ENCODE data around the gene TRIM47. TPM values are rescaled to one million over a fixed set of nuclear protein-coding genes. Genes with fewer than 3 reads are reported as not detected.

Gene TRIM47
- total RNA-seq, 1 experiment from 2014 or later, result 48.3 TPM

DNA sequence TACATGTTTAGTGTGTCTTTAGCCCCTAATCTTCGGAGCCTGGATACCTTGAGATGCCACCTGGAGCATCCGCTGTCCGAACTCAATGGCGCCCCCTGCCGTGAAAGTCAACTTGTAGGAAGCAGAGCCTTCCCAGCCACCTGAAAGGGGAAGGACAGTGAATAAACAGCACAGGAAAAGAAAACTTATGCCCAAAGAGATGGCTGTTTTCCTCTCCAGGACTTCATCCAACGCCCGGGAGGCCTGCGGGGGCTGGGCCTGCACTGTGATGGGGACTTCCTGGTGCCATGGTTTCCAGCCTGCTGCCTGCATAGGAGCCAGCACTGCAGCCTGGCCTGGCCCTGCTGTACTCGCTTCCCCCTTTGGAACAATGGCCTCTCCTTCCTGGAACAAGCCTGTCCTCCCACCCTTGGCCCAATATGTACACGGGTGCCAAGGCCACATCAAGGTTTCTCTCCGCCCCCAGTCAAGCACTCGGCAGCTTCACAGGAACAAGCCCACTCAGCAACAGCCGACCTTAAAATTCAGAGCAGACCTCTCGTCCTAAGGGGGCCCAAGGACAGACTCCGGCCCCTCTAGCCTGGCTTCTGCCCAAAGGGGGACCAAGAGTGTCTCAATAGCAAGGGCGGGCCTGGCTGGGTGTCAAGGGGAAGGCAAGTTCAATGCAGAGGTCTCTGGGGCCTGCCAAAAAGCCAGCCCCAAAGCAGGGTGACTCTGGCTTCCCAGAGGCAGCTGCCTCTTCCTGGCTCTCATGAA, 29.7 kb downstream of the TRIM47 start:
- POLR2A ChIA-PET (ENCODE audit: unreplicated experiment), result no interaction called here
- BruUV-seq (replicated peaks), result no TSS peak
- H4K20me1 ChIP-seq (ENCODE audit: insufficient read depth), result peaks cover 3% of the 10 kb centered on the region; the same call in 1 of the 2 replicates
- peak; percentile 47 to 58 for DNase-seq
- H3K4me3 ChIP-seq, result no peak overlapping the region
- H3K9me2 ChIP-seq (ENCODE audit: insufficient read depth), result no peaks in the 10 kb centered on the region
- TF ChIP-seq, protein P1, sequence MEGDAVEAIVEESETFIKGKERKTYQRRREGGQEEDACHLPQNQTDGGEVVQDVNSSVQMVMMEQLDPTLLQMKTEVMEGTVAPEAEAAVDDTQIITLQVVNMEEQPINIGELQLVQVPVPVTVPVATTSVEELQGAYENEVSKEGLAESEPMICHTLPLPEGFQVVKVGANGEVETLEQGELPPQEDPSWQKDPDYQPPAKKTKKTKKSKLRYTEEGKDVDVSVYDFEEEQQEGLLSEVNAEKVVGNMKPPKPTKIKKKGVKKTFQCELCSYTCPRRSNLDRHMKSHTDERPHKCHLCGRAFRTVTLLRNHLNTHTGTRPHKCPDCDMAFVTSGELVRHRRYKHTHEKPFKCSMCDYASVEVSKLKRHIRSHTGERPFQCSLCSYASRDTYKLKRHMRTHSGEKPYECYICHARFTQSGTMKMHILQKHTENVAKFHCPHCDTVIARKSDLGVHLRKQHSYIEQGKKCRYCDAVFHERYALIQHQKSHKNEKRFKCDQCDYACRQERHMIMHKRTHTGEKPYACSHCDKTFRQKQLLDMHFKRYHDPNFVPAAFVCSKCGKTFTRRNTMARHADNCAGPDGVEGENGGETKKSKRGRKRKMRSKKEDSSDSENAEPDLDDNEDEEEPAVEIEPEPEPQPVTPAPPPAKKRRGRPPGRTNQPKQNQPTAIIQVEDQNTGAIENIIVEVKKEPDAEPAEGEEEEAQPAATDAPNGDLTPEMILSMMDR (conservative IDR thresholded peaks at IDR 0.05), result peak; percentile 81
- no peak for TF ChIP-seq EZH2 (IDR thresholded peaks at IDR 0.05; ENCODE audit: low read depth)
- CTCF ChIA-PET, result no interaction called here
- no peaks in the 10 kb centered on the region for H3K27me3 ChIP-seq (ENCODE audit: insufficient read depth, low read depth)
- peaks cover 28% of the 10 kb centered on the region for H3K79me2 ChIP-seq (ENCODE audit: low read depth)
- H3K4me1 ChIP-seq (replicated peaks; ENCODE audit: insufficient read depth), result peaks cover 55% of the 10 kb centered on the region
- H2AFZ ChIP-seq, result no peak overlapping the region
- intact Hi-C loops (cut with micrococcal nuclease; ENCODE audit: unreplicated experiment), result loop anchor here (5.0 kb wide), 1 partner anchor 134 kb away; no protein-coding TSS in a partner anchor
- no peak overlapping the region for H3K4me2 ChIP-seq
- H3K9me3 ChIP-seq (ENCODE audit: insufficient read depth, low read depth), result no peaks in the 10 kb centered on the region
- peaks cover 41% of the 10 kb centered on the region for H3F3A ChIP-seq (ENCODE audit: insufficient read depth, low read depth)
- no peak overlapping the region for H3K27ac ChIP-seq
- H3K36me3 ChIP-seq (ENCODE audit: low read depth), result peaks cover 26% of the 10 kb centered on the region

DNA sequence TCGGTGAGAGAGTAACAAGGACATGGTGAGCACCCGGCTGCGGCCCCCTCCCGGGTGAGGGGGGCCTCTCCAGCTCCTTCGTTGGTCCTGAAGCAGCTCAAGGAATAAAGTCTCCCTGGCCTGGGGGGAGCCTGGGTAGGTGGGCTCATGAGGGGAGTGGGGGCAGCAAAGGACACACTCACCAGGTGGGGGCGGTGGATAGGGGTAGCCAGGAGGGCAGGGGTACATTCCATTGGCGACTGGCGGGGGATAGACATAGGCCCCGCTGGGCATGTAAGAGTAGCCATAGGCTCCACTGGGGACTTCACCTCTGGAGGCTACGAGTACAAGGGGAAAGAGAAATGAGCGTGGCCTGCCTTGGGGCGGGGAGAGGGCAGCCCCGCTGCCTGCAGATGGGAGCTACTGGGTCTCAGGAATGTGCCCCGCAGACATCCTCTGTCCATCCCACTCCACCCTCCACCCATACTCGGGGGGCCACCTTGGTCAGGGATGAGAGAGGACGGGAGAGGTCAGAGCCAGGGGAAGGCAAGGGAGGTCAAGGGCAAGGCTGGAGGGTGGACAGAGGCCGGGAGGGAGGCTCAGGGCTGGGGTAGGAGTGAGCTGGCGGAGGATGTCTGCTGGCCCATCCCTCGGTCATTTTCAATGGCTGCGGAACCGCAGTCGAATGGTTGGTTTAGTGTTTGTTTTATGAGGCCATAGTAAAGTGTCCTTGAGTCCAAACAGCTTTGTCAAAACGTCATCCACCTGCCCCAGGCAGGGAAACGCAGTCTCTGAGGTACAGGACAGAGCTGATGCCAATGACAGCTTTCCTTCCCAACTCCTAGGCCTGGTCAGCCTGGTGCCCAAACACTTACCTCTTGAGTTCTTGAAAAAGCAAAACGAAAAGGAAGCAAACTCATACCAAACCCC, 30.5 kb downstream of the TRIM47 start:
- Histone ChIP-seq H3K4me1 (replicated peaks; ENCODE audit: insufficient read depth) (peaks cover 54% of the 10 kb centered on the region), H3K36me3 (ENCODE audit: low read depth) (peaks cover 26% of the 10 kb centered on the region), H3K27ac (no peak overlapping the region), H3K9me3 (ENCODE audit: insufficient read depth, low read depth) (no peaks in the 10 kb centered on the region), H3K79me2 (ENCODE audit: low read depth) (peaks cover 19% of the 10 kb centered on the region), H3K4me3 (no peak overlapping the region), H3K27me3 (ENCODE audit: insufficient read depth, low read depth) (no peaks in the 10 kb centered on the region), H2AFZ (no peak overlapping the region), H4K20me1 (ENCODE audit: insufficient read depth) (no peaks in the 10 kb centered on the region), H3K4me2 (no peak overlapping the region), H3K9me2 (ENCODE audit: insufficient read depth) (no peaks in the 10 kb centered on the region), H3F3A (ENCODE audit: insufficient read depth, low read depth) (peaks cover 32% of the 10 kb centered on the region)
- intact Hi-C loops (cut with micrococcal nuclease; ENCODE audit: unreplicated experiment), result loop anchor here (5.0 kb wide), 1 partner anchor 134 kb away; no protein-coding TSS in a partner anchor
- no peak for DNase-seq
- TF ChIP-seq, protein P1 (conservative IDR thresholded peaks at IDR 0.05), result no peak
- no peak for TF ChIP-seq EZH2 (IDR thresholded peaks at IDR 0.05; ENCODE audit: low read depth)
- ChIA-PET POLR2A (ENCODE audit: unreplicated experiment) (no interaction called here), CTCF (interaction anchor here (0.6 kb wide), 1 partner anchor 27 kb away, joined by 3 read pairs; no protein-coding TSS in a partner anchor)
- no TSS peak for BruUV-seq (replicated peaks)
